Measurements from ENCODE around the gene DPP6.

DPP6 gene

GRCh38 chr7:154777489-154777888 is 725.3 kb downstream of the DPP6 start:
- Histone ChIP-seq H3K4me3 (ENCODE audit: low read depth, low read length) (no peak overlapping the region), H3K27me3 (replicated peaks) (no peaks in the 10 kb centered on the region), H3K27ac (no peak overlapping the region), H3K36me3 (replicated peaks) (no peaks in the 10 kb centered on the region)
- TF ChIP-seq CTCF (IDR thresholded peaks at IDR 0.05; ENCODE audit: low read depth, low read length, missing control alignments) = no peak
- in situ Hi-C loops (cut with HindIII; ENCODE audit: low pct_ligation_motif_present, low sequenced_read_pairs) = no loop called here
- no peak for DNase-seq

GRCh38 chr7:154777908-154778307 is 725.7 kb downstream of the DPP6 start:
- Histone ChIP-seq H3K4me3 (ENCODE audit: low read depth, low read length) (no peak overlapping the region), H3K27ac (no peak overlapping the region), H3K36me3 (replicated peaks) (no peaks in the 10 kb centered on the region), H3K27me3 (replicated peaks) (no peaks in the 10 kb centered on the region)
- TF ChIP-seq CTCF (IDR thresholded peaks at IDR 0.05; ENCODE audit: low read depth, low read length, missing control alignments) = no peak
- in situ Hi-C loops (cut with HindIII; ENCODE audit: low pct_ligation_motif_present, low sequenced_read_pairs) = no loop called here
- no peak for DNase-seq

GRCh38 chr7:154781369-154782303 is 729.4 kb downstream of the DPP6 start:
- no peak for DNase-seq
- Histone ChIP-seq H3K27ac (no peak overlapping the region), H3K36me3 (replicated peaks) (no peaks in the 10 kb centered on the region), H3K4me3 (ENCODE audit: low read depth, low read length) (no peak overlapping the region), H3K27me3 (replicated peaks) (no peaks in the 10 kb centered on the region)
- in situ Hi-C loops (cut with HindIII; ENCODE audit: low pct_ligation_motif_present, low sequenced_read_pairs) = no loop called here
- TF ChIP-seq CTCF (IDR thresholded peaks at IDR 0.05; ENCODE audit: low read depth, low read length, missing control alignments) = no peak

- Histone ChIP-seq H3K27me3 (replicated peaks) (no peaks in the 10 kb centered on the region), H3K27ac (no peak overlapping the region), H3K36me3 (replicated peaks) (no peaks in the 10 kb centered on the region), H3K4me3 (ENCODE audit: low read depth, low read length) (no peak overlapping the region)
- no peak for TF ChIP-seq CTCF (IDR thresholded peaks at IDR 0.05; ENCODE audit: low read depth, low read length, missing control alignments)
- DNase-seq = no peak
- in situ Hi-C loops (cut with HindIII; ENCODE audit: low pct_ligation_motif_present, low sequenced_read_pairs) = no loop called here
Observed at GRCh38 chr7:154783281-154783909, 731.2 kb downstream of the DPP6 start.

GRCh38 chr7:154785898-154786297 is 733.7 kb downstream of the DPP6 start:
- TF ChIP-seq CTCF (IDR thresholded peaks at IDR 0.05; ENCODE audit: low read depth, low read length, missing control alignments) = no peak
- Histone ChIP-seq H3K27me3 (replicated peaks) (no peaks in the 10 kb centered on the region), H3K4me3 (ENCODE audit: low read depth, low read length) (no peak overlapping the region), H3K27ac (no peak overlapping the region), H3K36me3 (replicated peaks) (no peaks in the 10 kb centered on the region)
- in situ Hi-C loops (cut with HindIII; ENCODE audit: low pct_ligation_motif_present, low sequenced_read_pairs) = no loop called here
- DNase-seq = no peak

Data from brain microvascular endothelial cell (primary cell).